Measurements from ENCODE around the gene CALR3. TPM values are rescaled to one million over a fixed set of nuclear protein-coding genes. Genes with fewer than 3 reads are reported as not detected.

CALR3 gene
- total RNA-seq, 1 donor from 2014 or later: 0.26 TPM

DNA sequence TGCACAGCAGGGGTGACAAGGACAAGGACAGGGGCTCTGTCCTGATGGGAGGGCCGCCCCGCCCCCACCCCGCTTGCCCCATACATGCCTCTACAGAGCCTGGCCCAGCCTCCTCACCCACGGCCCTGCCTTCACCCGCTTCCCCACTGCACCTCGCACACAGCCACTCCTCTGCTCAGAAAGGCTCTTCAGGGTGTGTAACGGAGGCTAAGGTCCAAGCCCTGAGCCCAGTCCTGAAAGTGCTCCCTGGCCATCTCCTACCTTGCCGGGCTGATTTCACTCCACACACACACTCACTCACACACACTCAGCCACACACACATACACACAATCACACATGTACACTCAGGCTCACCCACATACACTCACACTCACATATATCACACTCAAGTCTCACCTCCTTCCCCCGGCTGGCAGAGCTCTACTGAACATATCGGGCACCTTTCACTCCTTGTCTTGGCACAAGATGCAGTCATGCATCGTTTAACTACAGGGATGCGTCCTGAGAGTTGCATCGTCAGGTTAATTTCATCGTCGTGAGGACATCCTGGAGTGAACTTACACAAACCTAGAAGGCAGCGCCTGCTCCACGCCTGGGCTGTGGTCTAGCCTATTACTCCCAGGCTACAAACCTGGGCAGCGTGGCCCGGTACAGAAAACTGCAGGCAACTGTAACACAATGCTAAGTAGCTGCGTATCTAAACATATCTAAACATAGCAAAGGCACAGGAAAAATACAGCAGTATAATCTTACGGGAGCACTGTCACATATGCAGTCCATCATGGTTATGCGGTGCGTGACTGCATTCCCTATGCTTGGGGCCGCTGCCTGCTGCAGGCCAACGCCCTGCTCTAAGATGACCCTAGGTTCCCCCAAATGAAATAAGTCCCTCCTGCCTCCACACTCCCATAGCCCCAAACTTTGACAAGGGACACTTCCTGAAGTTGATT lies 37.3 kb downstream of the CALR3 start:
- no peaks in the 10 kb centered on the region for H3K27me3 ChIP-seq (ENCODE audit: control insufficient read depth, insufficient read depth, low read length)
- DNase-seq (ENCODE audit: low read depth) (no peak), FAIRE-seq (no peak)
- no peak overlapping the region for H3K4me3 ChIP-seq (ENCODE audit: low read depth, low read length)
- TF ChIP-seq, protein P1, sequence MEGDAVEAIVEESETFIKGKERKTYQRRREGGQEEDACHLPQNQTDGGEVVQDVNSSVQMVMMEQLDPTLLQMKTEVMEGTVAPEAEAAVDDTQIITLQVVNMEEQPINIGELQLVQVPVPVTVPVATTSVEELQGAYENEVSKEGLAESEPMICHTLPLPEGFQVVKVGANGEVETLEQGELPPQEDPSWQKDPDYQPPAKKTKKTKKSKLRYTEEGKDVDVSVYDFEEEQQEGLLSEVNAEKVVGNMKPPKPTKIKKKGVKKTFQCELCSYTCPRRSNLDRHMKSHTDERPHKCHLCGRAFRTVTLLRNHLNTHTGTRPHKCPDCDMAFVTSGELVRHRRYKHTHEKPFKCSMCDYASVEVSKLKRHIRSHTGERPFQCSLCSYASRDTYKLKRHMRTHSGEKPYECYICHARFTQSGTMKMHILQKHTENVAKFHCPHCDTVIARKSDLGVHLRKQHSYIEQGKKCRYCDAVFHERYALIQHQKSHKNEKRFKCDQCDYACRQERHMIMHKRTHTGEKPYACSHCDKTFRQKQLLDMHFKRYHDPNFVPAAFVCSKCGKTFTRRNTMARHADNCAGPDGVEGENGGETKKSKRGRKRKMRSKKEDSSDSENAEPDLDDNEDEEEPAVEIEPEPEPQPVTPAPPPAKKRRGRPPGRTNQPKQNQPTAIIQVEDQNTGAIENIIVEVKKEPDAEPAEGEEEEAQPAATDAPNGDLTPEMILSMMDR (IDR thresholded peaks at IDR 0.05; ENCODE audit: insufficient read depth, low read length, severe bottlenecking): no peak
- no peaks in the 10 kb centered on the region for H3K36me3 ChIP-seq (ENCODE audit: control insufficient read depth, insufficient read depth, low read length)

DNA sequence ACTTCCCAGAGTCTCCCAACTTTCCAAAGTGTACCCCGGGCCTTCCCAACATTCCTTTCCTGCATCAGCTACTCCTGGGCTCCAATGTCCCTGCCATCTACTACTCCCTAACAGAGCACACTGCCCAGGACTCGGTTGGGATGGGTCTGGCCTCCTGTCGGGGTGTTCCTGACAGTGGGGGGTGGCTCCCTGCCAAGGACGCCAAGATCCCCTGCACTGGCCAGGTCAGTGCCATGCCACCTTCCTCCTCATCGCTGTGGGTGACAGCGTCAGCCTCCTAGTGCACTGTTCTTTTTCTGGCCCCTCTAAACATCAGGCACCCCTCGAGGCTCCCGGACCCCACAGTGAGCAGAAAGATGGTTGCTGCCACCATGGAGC lies 38.0 kb downstream of the CALR3 start:
- H3K27me3 ChIP-seq (ENCODE audit: control insufficient read depth, insufficient read depth, low read length): no peaks in the 10 kb centered on the region
- no peaks in the 10 kb centered on the region for H3K36me3 ChIP-seq (ENCODE audit: control insufficient read depth, insufficient read depth, low read length)
- TF ChIP-seq, protein P1 (IDR thresholded peaks at IDR 0.05; ENCODE audit: insufficient read depth, low read length, severe bottlenecking): no peak
- H3K4me3 ChIP-seq (ENCODE audit: low read depth, low read length): no peak overlapping the region
- no peak for DNase-seq (ENCODE audit: low read depth)
- no peak for FAIRE-seq

DNA sequence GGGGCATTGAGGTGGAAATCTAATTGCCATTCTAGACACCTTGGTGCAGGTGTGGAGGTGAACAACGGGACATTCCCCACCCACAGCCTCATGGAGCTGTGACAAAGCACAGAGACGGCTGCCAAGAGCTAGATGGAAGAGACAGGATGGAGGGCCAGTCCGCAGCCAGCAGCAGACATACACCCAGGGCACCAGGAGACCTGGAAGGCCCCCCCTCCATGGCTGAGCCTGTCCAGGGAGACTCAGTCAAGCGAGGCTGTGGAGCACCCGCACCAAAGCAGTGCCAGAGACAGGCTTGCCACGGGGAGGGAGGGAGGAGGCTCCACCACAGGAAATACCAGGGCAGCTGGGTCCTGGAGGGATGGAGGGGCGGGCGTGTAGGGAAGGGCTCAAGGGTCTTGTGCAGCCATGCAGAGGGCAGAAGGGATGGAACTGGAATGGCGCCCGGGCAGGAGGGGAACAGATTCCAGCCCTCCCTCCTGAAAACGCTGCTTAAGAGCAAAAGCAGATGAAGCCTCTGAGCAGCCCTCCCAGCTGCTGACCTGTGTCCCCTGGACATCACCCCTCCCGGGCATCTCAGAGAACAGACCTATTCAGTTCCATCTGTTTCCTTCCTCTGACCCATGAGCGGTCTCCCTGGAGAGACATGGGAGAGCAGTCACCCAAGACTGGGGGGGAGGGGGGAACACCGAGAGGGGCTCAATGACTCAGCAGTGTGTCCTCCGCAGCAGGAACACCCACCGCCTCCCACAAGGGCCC lies 38.6 kb downstream of the CALR3 start:
- TF ChIP-seq, protein P1 (IDR thresholded peaks at IDR 0.05; ENCODE audit: insufficient read depth, low read length, severe bottlenecking): no peak
- Histone ChIP-seq H3K4me3 (ENCODE audit: low read depth, low read length) (no peak overlapping the region), H3K27me3 (ENCODE audit: control insufficient read depth, insufficient read depth, low read length) (no peaks in the 10 kb centered on the region), H3K36me3 (ENCODE audit: control insufficient read depth, insufficient read depth, low read length) (no peaks in the 10 kb centered on the region)
- peak; percentile 24 for DNase-seq (ENCODE audit: low read depth)
- FAIRE-seq: no peak

DNA sequence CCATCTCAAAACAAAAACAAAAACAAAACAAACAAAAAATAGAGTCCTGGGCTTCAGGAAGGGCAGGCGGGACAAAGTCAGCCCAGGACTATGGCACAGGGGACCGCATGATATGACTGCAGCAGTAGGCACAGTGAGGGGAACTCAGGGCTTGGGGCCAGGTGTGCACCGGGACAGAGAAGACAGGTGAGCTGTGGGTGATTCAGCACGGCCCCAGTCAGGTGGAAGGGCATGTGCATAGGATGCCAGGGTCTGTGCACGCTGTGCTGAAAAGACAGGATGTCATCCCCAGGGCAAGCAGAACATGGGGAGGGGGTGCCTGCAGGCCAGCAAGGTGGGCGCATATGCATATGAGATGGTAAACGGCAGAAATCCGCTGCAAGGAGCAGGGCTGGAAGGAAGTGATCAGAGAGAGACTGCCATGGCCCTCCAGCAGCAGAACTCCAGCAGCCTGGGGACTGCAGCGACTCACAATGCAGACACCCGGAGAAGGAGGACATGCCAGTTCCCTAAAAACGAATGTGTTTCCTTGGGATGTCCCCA lies 39.2 kb downstream of the CALR3 start:
- H3K36me3 ChIP-seq (ENCODE audit: control insufficient read depth, insufficient read depth, low read length): no peaks in the 10 kb centered on the region
- H3K4me3 ChIP-seq (ENCODE audit: low read depth, low read length): no peak overlapping the region
- DNase-seq (ENCODE audit: low read depth) (peak; percentile 9), FAIRE-seq (no peak)
- TF ChIP-seq, protein P1 (IDR thresholded peaks at IDR 0.05; ENCODE audit: insufficient read depth, low read length, severe bottlenecking): no peak
- H3K27me3 ChIP-seq (ENCODE audit: control insufficient read depth, insufficient read depth, low read length): no peaks in the 10 kb centered on the region

DNA sequence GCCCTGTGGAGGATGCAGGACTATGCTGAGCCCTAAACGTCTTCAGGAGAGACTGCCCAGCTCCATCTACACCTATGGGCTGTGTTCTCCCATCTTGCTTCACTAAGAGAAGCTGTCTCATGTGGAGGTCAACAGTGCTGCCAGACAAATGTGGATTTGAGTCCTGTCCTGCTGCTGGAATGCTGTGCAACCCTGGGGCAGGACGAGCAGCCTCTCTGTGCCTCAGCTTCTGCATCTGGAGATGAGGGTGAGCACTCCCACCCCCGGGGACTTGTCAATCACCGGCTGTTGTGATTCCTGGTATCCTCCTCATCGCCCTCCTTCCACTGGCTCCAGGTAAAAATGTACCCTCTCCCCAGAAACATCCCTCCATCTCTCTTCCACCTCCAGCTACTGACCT lies 40.5 kb downstream of the CALR3 start:
- TF ChIP-seq, protein P1 (IDR thresholded peaks at IDR 0.05; ENCODE audit: insufficient read depth, low read length, severe bottlenecking): no peak
- Histone ChIP-seq H3K4me3 (ENCODE audit: low read depth, low read length) (no peak overlapping the region), H3K36me3 (ENCODE audit: control insufficient read depth, insufficient read depth, low read length) (no peaks in the 10 kb centered on the region), H3K27me3 (ENCODE audit: control insufficient read depth, insufficient read depth, low read length) (no peaks in the 10 kb centered on the region)
- DNase-seq (ENCODE audit: low read depth) (no peak), FAIRE-seq (no peak)

All from bronchial epithelial cell (primary cell).